GM18507 (cell line): ENCODE measurements around the gene CYP4F11.
"Not testable (repeated sequence)": the region's sequence is repeated elsewhere in the genome, so short reads cannot be mapped to it uniquely, and the experiment has no call there.

Source experiments
- DNase-seq: peaks from one replicate; pipeline ENCODE4 v3.0.0; 2011; ENCODE audit warnings: low read depth; ENCODE audit not compliant: insufficient read length; ENCODE audit errors: extremely low spot score
- FAIRE-seq: peaks from 2 replicates; lab custom pipeline; 2011; peaks lifted over from hg19 to GRCh38; lab: Jason Lieb, UNC

The CYP4F11 gene

GRCh38 chr19:15928321-15928720, 6.0 kb downstream of the CYP4F11 start:
- FAIRE-seq (no peak), DNase-seq (no peak)

- no peak for DNase-seq
- FAIRE-seq = no peak
Observed at GRCh38 chr19:15926484-15926883, 7.8 kb downstream of the CYP4F11 start.

GRCh38 chr19:15923702-15924101, 10.6 kb downstream of the CYP4F11 start:
- no peak for FAIRE-seq
- no peak for DNase-seq

GRCh38 chr19:15922021-15922420, 12.3 kb downstream of the CYP4F11 start:
- FAIRE-seq (no peak), DNase-seq (no peak)

GRCh38 chr19:15919243-15919642, 15.1 kb downstream of the CYP4F11 start:
- DNase-seq (no peak), FAIRE-seq (no peak)

GRCh38 chr19:15915109-15915508, 19.2 kb downstream of the CYP4F11 start:
- no peak for FAIRE-seq

GRCh38 chr19:15913830-15914229, 20.5 kb downstream of the CYP4F11 start:
- FAIRE-seq = no peak
- no peak for DNase-seq

More at GRCh38 chr19:15915109-15915508, 19.2 kb downstream of the CYP4F11 start:
- no peak for DNase-seq

GRCh38 chr19:15913384-15913783, 20.9 kb downstream of the CYP4F11 start:
- no peak for DNase-seq
- FAIRE-seq = no peak

- no peak for DNase-seq
- no peak for FAIRE-seq
Observed at GRCh38 chr19:15911599-15912235, 22.6 kb downstream of the CYP4F11 start.

- DNase-seq (no peak), FAIRE-seq (no peak)
Observed at GRCh38 chr19:15905026-15905425, 29.3 kb downstream of the CYP4F11 start.

- FAIRE-seq, DNase-seq: not testable (repeated sequence)
Observed at GRCh38 chr19:15902898-15903297, 31.4 kb downstream of the CYP4F11 start.

- no peak for FAIRE-seq
- no peak for DNase-seq
Observed at GRCh38 chr19:15902254-15902653, 32.1 kb downstream of the CYP4F11 start.

- DNase-seq (no peak), FAIRE-seq (no peak)
Observed at GRCh38 chr19:15900504-15900903, 33.8 kb downstream of the CYP4F11 start.

- DNase-seq, FAIRE-seq: not testable (repeated sequence)
Observed at GRCh38 chr19:15900032-15900431, 34.3 kb downstream of the CYP4F11 start.

- FAIRE-seq, DNase-seq: not testable (repeated sequence)
Observed at GRCh38 chr19:15899561-15899960, 34.8 kb downstream of the CYP4F11 start.

GRCh38 chr19:15897738-15898276, 36.5 kb downstream of the CYP4F11 start, which contains the start of gene CYP4F2:
TSS of gene CYP4F2 (minus strand) at chr19:15898074. CDS start at chr19:15897611, 463 bp downstream.
- no peak for DNase-seq
- no peak for FAIRE-seq

GRCh38 chr19:15897026-15897737, 37.1 kb downstream of the CYP4F11 start:
- no peak for DNase-seq
- FAIRE-seq = no peak

- FAIRE-seq (no peak), DNase-seq (no peak)
Observed at GRCh38 chr19:15895876-15896430, 38.4 kb downstream of the CYP4F11 start.

- DNase-seq = no peak
- no peak for FAIRE-seq
Observed at GRCh38 chr19:15894359-15894758, 40.0 kb downstream of the CYP4F11 start.

- no peak for DNase-seq
- no peak for FAIRE-seq
Observed at GRCh38 chr19:15893477-15893876, 40.9 kb downstream of the CYP4F11 start.
